ENCODE data around the gene CES3. TPM values are rescaled to one million over a fixed set of nuclear protein-coding genes. Genes with fewer than 3 reads are reported as not detected.

Gene CES3
- total and polyA plus RNA-seq, 9 donors = 0.45 to 2.3 (median 1.3) TPM

- Histone ChIP-seq H3K27ac (peak within 1 kb of the TSS; percentile 63 to 73), H3K4me1 (ENCODE audit: insufficient read depth) (peaks cover 10% of the 10 kb centered on the region), H3K27me3 (no peaks in the 10 kb centered on the region), H3K36me3 (no peaks in the 10 kb centered on the region), H3K9me3 (no peaks in the 10 kb centered on the region), H3K4me3 (peak within 1 kb of the TSS; percentile 52)
- peak in 1 of 3 donors; percentile 21 for TF ChIP-seq CTCF (IDR thresholded peaks at IDR 0.05)
- peak; percentile 45 for TF ChIP-seq POLR2A (IDR thresholded peaks at IDR 0.05)
- no peak for TF ChIP-seq EP300 (IDR thresholded peaks at IDR 0.05)
- DNase-seq = peak; percentile 76 to 84 (median 81)
- intact Hi-C loops (cut with DNase I) = loop anchor here in 1 of 4 donors (2.0 kb wide), 1 partner anchor 23 kb away; no protein-coding TSS in a partner anchor
- 1 to 2% (median 1%) methylated on average over 36 to 42 of the region's 42 CpGs for WGBS, 3 donors
These were observed 35.7 kb upstream of the CES3 start, which contains the start of gene RRAD for GRCh38 chr16:66925322-66925840. TSS of gene RRAD (minus strand) at chr16:66925535. CDS start at chr16:66925179, 356 bp downstream.

- intact Hi-C loops (cut with DNase I) = no loop called here
- H3K4me3 ChIP-seq = no peak overlapping the region
- H3K9me3 ChIP-seq = no peaks in the 10 kb centered on the region
- peaks cover 10% of the 10 kb centered on the region for H3K4me1 ChIP-seq (ENCODE audit: insufficient read depth)
- no peaks in the 10 kb centered on the region for H3K36me3 ChIP-seq
- no peaks in the 10 kb centered on the region for H3K27me3 ChIP-seq
- TF ChIP-seq CTCF (IDR thresholded peaks at IDR 0.05) (no peak), EP300 (IDR thresholded peaks at IDR 0.05) (no peak), POLR2A (IDR thresholded peaks at IDR 0.05) (no peak)
- DNase-seq = peak in 1 of 5 donors; percentile 39
- peak overlapping the region; percentile 63 to 73 for H3K27ac ChIP-seq
- 33 to 49% (median 41%) methylated on average over 5 of the region's 5 CpGs for WGBS, 3 donors
These were observed 34.7 kb upstream of the CES3 start for GRCh38 chr16:66926171-66926947.

GRCh38 chr16:66926961-66927436, 34.1 kb upstream of the CES3 start:
- WGBS, 3 donors = 63 to 75% (median 67%) methylated on average over 3 of the region's 3 CpGs
- H3K27ac ChIP-seq = peak overlapping the region in 1 of 2 donors; percentile 73
- peaks cover 10% of the 10 kb centered on the region for H3K4me1 ChIP-seq (ENCODE audit: insufficient read depth)
- no peaks in the 10 kb centered on the region for H3K9me3 ChIP-seq
- DNase-seq = no peak
- intact Hi-C loops (cut with DNase I) = no loop called here
- H3K36me3 ChIP-seq = no peaks in the 10 kb centered on the region
- H3K27me3 ChIP-seq = no peaks in the 10 kb centered on the region
- TF ChIP-seq EP300 (IDR thresholded peaks at IDR 0.05) = no peak
- no peak for TF ChIP-seq POLR2A (IDR thresholded peaks at IDR 0.05)
- TF ChIP-seq CTCF (IDR thresholded peaks at IDR 0.05) = no peak
- no peak overlapping the region for H3K4me3 ChIP-seq

- Histone ChIP-seq H3K27ac (no peak overlapping the region), H3K4me1 (ENCODE audit: insufficient read depth) (peaks cover 7% of the 10 kb centered on the region), H3K4me3 (no peak overlapping the region), H3K27me3 (no peaks in the 10 kb centered on the region), H3K36me3 (no peaks in the 10 kb centered on the region), H3K9me3 (no peaks in the 10 kb centered on the region)
- intact Hi-C loops (cut with DNase I) = loop anchor here in 1 of 4 donors (2.0 kb wide), 1 partner anchor 33 kb away; no protein-coding TSS in a partner anchor
- no peak for DNase-seq
- 93 to 98% (median 96%) methylated on average over 7 to 8 of the region's 8 CpGs for WGBS, 3 donors
- TF ChIP-seq POLR2A (IDR thresholded peaks at IDR 0.05) = no peak
- TF ChIP-seq EP300 (IDR thresholded peaks at IDR 0.05) = no peak
- no peak for TF ChIP-seq CTCF (IDR thresholded peaks at IDR 0.05)
These were observed 33.0 kb upstream of the CES3 start for GRCh38 chr16:66927918-66928649.

Data from ovary (tissue), 9 donors.